ENCODE measurements around the gene SHROOM4.

- no peak for TF ChIP-seq CTCF (IDR thresholded peaks at IDR 0.05 in 2 of 3, conservative IDR thresholded peaks at IDR 0.05 in 1 of 3; ENCODE audit: borderline replicate concordance in 1 of 3, insufficient read depth in 1 of 3, low read depth in 2 of 3, low read length in 2 of 3)
- TF ChIP-seq TCF7L2 (IDR thresholded peaks at IDR 0.05; ENCODE audit: borderline replicate concordance, extremely low read depth, insufficient read depth, insufficient read length): no peak
These were observed 102.1 kb downstream of the SHROOM4 start for GRCh38 chrX:50711907-50712306.
